ENCODE results near the gene SBNO2. TPM values are rescaled to one million over a fixed set of nuclear protein-coding genes. Genes with fewer than 3 reads are reported as not detected.

Gene SBNO2
- total RNA-seq, 2 donors from 2014 or later = 65.5 to 77.1 TPM

DNA sequence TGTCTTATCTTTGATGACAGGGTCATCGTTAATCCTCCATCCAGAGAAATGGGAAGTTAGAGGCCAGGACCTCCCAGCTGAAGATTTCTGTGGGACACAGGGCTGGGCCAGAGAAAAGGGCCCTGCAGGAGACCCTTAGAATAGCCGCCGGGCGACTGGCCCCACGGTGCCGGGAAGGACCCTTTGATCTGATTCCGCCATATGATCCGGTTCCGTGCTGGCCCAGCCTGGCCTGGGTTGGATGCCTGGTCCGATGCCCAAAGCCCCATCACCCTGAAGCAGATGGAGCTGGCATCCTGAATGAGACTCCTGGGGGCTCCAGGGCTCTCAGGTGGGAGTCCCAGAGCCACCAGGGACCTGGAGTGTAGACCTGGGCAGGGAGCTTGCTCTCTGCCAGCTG lies 25.5 kb upstream of the SBNO2 start:
- no peaks in the 10 kb centered on the region for H3K9me3 ChIP-seq
- TF ChIP-seq, protein P1, sequence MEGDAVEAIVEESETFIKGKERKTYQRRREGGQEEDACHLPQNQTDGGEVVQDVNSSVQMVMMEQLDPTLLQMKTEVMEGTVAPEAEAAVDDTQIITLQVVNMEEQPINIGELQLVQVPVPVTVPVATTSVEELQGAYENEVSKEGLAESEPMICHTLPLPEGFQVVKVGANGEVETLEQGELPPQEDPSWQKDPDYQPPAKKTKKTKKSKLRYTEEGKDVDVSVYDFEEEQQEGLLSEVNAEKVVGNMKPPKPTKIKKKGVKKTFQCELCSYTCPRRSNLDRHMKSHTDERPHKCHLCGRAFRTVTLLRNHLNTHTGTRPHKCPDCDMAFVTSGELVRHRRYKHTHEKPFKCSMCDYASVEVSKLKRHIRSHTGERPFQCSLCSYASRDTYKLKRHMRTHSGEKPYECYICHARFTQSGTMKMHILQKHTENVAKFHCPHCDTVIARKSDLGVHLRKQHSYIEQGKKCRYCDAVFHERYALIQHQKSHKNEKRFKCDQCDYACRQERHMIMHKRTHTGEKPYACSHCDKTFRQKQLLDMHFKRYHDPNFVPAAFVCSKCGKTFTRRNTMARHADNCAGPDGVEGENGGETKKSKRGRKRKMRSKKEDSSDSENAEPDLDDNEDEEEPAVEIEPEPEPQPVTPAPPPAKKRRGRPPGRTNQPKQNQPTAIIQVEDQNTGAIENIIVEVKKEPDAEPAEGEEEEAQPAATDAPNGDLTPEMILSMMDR (IDR thresholded peaks at IDR 0.05) = no peak
- intact Hi-C loops (cut with DNase I) = no loop called here
- no peaks in the 10 kb centered on the region for H3K36me3 ChIP-seq
- no peak overlapping the region for H3K27ac ChIP-seq
- peaks cover 10% of the 10 kb centered on the region for H3K4me1 ChIP-seq
- no peaks in the 10 kb centered on the region for H3K27me3 ChIP-seq
- H3K4me3 ChIP-seq = no peak overlapping the region
- DNase-seq = no peak
- no peak overlapping the region for H3K9ac ChIP-seq (ENCODE audit: low read depth in 2 of 2, low read length in 2 of 2)

DNA sequence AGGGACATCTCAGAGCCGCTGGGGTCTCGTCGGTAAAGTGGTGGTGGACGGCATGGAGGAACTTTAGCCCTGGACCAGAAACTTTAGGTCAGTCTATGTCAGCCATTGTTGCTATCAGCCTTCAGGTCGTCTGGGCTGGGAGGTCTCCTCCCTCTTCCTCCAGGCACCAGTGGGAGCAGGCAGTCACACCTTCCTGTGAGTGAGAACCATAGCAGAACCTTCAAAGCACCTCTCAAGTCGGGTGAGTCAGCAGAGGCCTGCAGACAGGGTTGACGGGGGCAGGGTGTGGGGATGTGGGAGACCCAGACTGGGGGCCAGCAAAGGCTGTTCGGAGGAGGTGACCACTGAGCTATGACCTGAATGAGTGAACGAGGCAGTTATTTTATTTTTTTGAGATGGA lies 15.4 kb upstream of the SBNO2 start:
- no peak overlapping the region for H3K27ac ChIP-seq
- H3K4me1 ChIP-seq = no peaks in the 10 kb centered on the region
- intact Hi-C loops (cut with DNase I) = no loop called here
- no peaks in the 10 kb centered on the region for H3K36me3 ChIP-seq
- H3K27me3 ChIP-seq = no peaks in the 10 kb centered on the region
- no peak for DNase-seq
- H3K9ac ChIP-seq (ENCODE audit: low read depth in 2 of 2, low read length in 2 of 2) = no peak overlapping the region
- TF ChIP-seq, protein P1 (IDR thresholded peaks at IDR 0.05) = no peak
- H3K9me3 ChIP-seq = no peaks in the 10 kb centered on the region
- no peak overlapping the region for H3K4me3 ChIP-seq

DNA sequence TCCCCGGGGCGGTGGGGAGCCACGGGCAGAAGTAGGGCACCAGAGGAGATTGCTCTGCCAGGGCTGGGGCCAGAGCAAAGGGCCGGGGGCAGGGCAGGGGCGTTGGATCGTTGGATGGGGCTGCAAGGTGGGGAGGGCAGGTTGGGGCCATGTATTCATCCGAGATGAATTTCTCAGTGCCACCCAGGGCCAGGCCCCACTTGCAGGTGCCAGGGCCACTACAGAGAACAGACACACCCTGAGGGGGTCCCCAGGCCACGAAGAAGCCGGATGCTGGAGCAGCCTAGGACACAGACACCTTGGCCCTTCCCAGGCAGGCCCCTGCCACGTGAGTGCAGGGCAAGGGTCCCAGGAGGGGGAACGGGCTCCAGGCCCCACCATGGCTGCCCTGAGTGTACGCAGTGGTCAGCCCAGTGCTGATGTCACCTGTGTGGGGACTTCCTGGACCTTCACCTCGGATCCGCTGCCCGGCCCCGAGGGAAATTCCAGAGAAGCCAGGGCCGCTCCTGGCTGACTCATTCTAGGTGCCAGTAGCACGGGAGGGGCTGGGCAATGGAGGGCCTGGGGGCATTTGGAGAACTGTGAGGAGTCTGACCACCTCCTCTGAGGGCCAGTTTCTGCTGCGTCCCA lies 9.6 kb upstream of the SBNO2 start:
- no peaks in the 10 kb centered on the region for H3K36me3 ChIP-seq
- H3K4me3 ChIP-seq = no peak overlapping the region
- intact Hi-C loops (cut with DNase I) = no loop called here
- H3K9me3 ChIP-seq = no peaks in the 10 kb centered on the region
- TF ChIP-seq, protein P1 (IDR thresholded peaks at IDR 0.05) = no peak
- H3K9ac ChIP-seq (ENCODE audit: low read depth in 2 of 2, low read length in 2 of 2) = peak overlapping the region in 1 of 2 donors; percentile 26
- H3K4me1 ChIP-seq = peaks cover 6% of the 10 kb centered on the region
- peak; percentile 69 for DNase-seq
- H3K27me3 ChIP-seq = no peaks in the 10 kb centered on the region
- no peak overlapping the region for H3K27ac ChIP-seq

DNA sequence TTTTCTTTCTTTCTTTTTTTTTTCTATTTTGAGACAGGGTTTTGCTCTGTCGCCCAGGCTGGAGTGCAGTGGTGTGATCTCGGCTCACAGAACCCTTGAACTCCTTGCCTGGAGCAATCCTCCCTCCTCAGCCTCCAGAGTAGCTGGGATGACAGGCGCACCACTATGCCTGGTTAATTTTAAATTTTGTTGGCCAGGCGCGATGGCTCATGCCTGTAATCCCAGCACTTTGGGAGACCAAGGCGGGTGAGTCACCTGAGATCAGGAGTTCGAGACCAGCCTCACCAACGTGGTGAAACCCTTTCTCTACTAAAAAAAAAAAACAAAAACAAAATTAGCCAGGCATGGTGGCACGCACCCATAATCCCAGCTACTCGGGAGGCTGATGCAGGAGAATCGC lies 8.7 kb upstream of the SBNO2 start:
- TF ChIP-seq, protein P1 (IDR thresholded peaks at IDR 0.05) = no peak
- Histone ChIP-seq H3K4me1 (peaks cover 6% of the 10 kb centered on the region), H3K27ac (no peak overlapping the region)

GRCh38 chr19:1182068-1182467 lies 8.0 kb upstream of the SBNO2 start:
- DNase-seq = no peak
- intact Hi-C loops (cut with DNase I) = no loop called here
- TF ChIP-seq, protein P1 (IDR thresholded peaks at IDR 0.05) = no peak
- Histone ChIP-seq H3K27me3 (no peaks in the 10 kb centered on the region), H3K27ac (peak overlapping the region; percentile 64), H3K4me1 (peaks cover 6% of the 10 kb centered on the region), H3K4me3 (no peak overlapping the region), H3K9me3 (no peaks in the 10 kb centered on the region), H3K36me3 (no peaks in the 10 kb centered on the region), H3K9ac (ENCODE audit: low read depth in 2 of 2, low read length in 2 of 2) (peak overlapping the region in 1 of 2 donors; percentile 58)

More for the DNA sequence above, 8.7 kb upstream of the SBNO2 start:
- no peaks in the 10 kb centered on the region for H3K9me3 ChIP-seq
- H3K4me3 ChIP-seq = no peak overlapping the region
- H3K27me3 ChIP-seq = no peaks in the 10 kb centered on the region
- no peak overlapping the region for H3K9ac ChIP-seq (ENCODE audit: low read depth in 2 of 2, low read length in 2 of 2)
- no peaks in the 10 kb centered on the region for H3K36me3 ChIP-seq
- intact Hi-C loops (cut with DNase I) = no loop called here
- no peak for DNase-seq

All from colonic mucosa (tissue), 4 donors.